GM12801 (cell line): ENCODE results near the gene SDK2.

Source experiments
- TF ChIP-seq, protein P1 (sequence below): IDR thresholded peaks from one replicate; pipeline ENCODE4 v1.5.1; 2011; ENCODE audit warnings: control low read depth; ENCODE audit not compliant: insufficient read length; ENCODE audit errors: extremely low read depth

The SDK2 gene

DNA sequence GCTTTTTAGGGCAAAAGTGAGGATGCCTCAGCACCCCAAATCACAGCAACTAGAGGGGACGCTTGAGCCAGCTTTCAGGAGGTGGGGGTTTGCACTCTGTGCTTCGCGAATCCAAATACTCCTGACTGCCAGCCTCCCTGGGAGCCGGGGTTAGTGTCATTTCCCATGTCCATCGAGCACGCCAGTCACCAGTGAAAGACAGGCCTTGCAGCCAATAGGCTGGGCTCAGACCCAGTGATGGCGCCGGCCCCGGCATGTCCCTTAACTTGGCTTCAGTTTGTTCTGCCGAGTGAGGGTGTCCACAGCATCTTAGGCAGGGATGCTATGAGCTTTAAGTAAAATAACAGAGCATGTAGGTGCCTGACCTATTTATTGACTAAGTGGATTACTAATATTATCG, 281.5 kb downstream of the SDK2 start:
- TF ChIP-seq, protein P1, sequence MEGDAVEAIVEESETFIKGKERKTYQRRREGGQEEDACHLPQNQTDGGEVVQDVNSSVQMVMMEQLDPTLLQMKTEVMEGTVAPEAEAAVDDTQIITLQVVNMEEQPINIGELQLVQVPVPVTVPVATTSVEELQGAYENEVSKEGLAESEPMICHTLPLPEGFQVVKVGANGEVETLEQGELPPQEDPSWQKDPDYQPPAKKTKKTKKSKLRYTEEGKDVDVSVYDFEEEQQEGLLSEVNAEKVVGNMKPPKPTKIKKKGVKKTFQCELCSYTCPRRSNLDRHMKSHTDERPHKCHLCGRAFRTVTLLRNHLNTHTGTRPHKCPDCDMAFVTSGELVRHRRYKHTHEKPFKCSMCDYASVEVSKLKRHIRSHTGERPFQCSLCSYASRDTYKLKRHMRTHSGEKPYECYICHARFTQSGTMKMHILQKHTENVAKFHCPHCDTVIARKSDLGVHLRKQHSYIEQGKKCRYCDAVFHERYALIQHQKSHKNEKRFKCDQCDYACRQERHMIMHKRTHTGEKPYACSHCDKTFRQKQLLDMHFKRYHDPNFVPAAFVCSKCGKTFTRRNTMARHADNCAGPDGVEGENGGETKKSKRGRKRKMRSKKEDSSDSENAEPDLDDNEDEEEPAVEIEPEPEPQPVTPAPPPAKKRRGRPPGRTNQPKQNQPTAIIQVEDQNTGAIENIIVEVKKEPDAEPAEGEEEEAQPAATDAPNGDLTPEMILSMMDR: no peak

DNA sequence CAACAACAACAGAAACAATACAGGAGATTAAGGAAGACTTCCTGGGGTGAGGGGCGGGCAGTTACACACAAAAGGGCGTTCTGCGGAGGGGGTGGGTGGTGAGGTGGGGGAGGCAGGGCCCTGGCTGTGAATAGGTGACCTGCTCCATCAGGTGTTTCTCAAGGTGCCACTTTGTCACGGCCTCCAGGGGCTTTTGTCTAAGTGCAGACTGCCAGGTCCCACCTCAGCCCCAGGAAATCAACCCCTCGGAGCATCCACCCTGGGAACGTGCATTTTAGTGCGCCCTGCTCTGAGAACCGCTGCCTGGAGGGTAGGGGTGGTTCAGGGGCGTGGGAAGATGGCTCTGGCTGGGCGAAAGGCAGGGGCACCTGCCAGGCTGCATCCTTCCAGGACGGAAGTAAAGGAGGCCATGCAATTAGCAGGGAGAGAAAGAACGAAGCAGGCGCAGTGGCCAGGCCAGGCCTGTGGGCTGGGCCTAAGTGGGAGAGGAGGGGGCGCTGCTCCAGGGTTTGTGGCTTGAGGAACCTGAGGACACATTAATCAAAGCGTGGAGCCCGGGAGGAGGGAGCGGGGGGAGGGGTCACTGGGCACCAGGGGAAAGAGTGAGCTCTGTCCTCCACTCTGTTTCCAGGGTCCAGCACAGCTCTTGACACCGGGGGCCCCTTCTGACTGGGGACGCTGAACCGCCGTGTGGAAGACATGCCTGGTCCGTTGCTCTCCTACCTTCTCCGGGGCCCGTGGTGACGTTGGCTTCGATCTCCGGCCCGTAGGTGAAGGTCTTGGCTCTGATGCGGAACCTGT, 283.1 kb downstream of the SDK2 start:
- TF ChIP-seq, protein P1: no peak

DNA sequence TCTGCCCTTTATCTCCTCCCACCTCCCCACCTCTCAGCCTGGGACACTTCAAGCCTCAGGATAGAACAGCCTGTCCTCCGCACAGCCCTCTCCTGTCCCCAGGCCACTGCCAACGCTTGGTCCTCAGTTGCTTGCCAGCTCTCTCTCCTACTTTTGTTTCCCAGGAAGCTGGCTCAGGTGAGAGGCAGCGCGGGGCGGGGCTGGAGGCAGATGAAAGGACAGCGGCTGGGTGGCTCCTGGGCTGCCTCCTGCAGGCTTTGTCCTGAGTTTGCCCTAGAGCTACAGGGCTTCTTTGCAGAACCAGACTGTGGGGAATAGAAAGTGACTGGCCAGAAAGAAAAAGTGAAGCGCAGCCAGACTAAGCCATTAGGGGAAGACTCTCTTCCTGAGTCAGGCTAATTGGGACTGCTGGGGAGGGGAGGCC, 284.2 kb downstream of the SDK2 start:
- TF ChIP-seq, protein P1: no peak

DNA sequence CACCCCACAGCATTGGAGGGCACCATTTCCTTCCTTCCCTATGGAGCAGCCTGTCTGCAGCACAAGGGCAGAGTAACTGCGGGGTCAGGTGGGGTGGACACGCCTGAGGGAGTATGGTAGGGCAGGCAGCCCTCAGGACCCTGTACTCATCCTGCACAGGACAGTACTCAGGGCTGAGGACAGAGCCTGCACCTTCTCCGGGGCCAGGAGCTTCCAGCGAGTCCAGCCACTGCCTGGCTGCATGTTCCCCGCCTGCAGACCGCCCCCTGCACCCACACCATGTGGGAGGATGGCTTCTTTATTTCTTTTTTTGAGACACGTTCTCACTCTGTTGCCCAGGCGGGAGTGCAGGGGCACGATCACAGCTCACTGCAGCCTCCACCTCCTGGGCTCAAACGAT, 284.9 kb downstream of the SDK2 start:
- TF ChIP-seq, protein P1: no peak

DNA sequence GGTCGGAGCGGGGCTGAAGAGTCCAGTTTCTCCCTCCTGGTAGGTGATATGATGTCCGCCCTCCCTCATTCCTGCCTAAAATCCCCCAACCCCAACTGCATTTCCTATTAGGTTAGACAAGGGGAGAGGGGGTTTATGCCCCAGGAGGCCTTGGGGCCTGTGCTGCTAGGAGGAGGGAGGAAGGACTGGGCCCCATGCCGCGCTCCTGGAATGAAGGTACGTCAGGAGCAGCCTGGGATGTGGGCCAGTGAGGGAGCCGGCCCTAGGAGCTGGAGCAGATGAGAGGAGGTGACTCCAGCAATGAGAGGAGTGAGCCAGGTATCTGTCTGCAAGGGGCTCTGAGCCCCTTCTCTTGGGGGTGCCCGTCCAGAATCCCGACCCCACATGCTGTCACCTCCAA, 285.6 kb downstream of the SDK2 start:
- TF ChIP-seq, protein P1: no peak

DNA sequence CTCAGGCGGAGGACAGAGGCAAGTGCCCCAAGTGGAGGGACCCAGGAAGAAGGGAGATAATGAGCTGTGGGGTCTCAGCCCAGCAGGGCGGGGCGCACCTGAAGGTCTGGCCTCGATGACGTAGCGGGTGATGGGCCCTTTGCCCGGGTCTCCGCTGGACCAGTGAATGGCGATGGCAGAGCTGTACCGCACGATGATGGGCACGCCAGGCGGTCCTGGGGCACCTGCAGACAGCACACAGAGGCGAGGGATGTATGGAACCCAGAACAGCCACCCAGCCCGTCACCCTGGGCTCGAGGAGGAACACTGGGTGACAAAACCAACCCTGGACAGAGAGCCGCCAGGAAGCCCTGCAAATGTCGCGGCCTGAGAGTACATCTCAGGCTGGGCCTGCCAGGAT, 286.3 kb downstream of the SDK2 start:
- TF ChIP-seq, protein P1: no peak

DNA sequence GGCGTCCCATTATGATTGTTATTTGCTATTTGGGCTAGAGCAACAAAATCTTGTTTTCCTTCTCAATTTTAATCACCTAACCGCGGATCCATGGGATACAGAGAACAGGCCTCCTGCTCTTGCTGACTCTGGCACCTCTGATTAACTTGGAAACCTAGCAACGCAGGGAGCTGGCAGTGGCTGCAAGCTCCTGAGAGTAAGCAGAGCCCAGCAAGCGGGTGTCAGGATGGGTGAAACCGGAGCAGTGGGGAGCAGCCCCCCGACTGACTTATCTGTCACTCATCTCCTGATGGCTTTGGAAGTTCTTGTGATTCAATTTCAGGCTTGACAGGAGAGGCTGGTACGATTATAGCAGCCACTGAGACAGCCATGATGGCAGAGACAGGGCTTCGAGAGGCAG, 286.9 kb downstream of the SDK2 start:
- TF ChIP-seq, protein P1: no peak
